Hematopoietic multipotent progenitor cell treated with erythropoietin and hydrocortisone succinate and interleukin-3 and kit ligand, for 6 days (in vitro differentiated cells): ENCODE data around the gene HPCAL1.
"Not testable (repeated sequence)": the region's sequence is repeated elsewhere in the genome, so short reads cannot be mapped to it uniquely, and the experiment has no call there.

Experiments
- DNase-seq: peaks from one replicate; pipeline ENCODE4 v3.0.0-alpha.2; 2015

Gene HPCAL1

GRCh38 chr2:10302479-10303180 lies at the start of gene HPCAL1:
TSS of gene HPCAL1 (plus strand) at chr2:10302904. CDS start at chr2:10419758, 116,854 bp downstream.
- peak; percentile 92 for DNase-seq

GRCh38 chr2:10253596-10254372 lies 48.9 kb upstream of the HPCAL1 start:
- DNase-seq = peak; percentile 83

GRCh38 chr2:10254373-10255188 lies 48.1 kb upstream of the HPCAL1 start:
- peak; percentile 29 for DNase-seq

- DNase-seq = no peak
These were observed 47.3 kb upstream of the HPCAL1 start for GRCh38 chr2:10255189-10256030.

GRCh38 chr2:10256031-10256514 lies 46.6 kb upstream of the HPCAL1 start:
- DNase-seq = no peak

GRCh38 chr2:10256515-10257031 lies 46.1 kb upstream of the HPCAL1 start:
- peak; percentile 70 for DNase-seq

GRCh38 chr2:10257036-10257435 lies 45.7 kb upstream of the HPCAL1 start:
- no peak for DNase-seq

GRCh38 chr2:10257500-10258147 lies 45.1 kb upstream of the HPCAL1 start:
- no peak for DNase-seq

GRCh38 chr2:10258326-10258725 lies 44.4 kb upstream of the HPCAL1 start:
- no peak for DNase-seq

GRCh38 chr2:10258726-10259125 lies 44.0 kb upstream of the HPCAL1 start:
- DNase-seq = no peak

GRCh38 chr2:10260130-10260529 lies 42.6 kb upstream of the HPCAL1 start:
- no peak for DNase-seq

- DNase-seq = not testable (repeated sequence)
These were observed 39.2 kb upstream of the HPCAL1 start for GRCh38 chr2:10263526-10263925.

GRCh38 chr2:10264506-10265328 lies 38.0 kb upstream of the HPCAL1 start:
- no peak for DNase-seq

GRCh38 chr2:10265329-10266132 lies 37.2 kb upstream of the HPCAL1 start:
- no peak for DNase-seq

- DNase-seq = no peak
These were observed 36.5 kb upstream of the HPCAL1 start for GRCh38 chr2:10266133-10266620.

GRCh38 chr2:10267036-10267435 lies 35.7 kb upstream of the HPCAL1 start:
- DNase-seq = no peak

GRCh38 chr2:10267551-10268465 lies 34.9 kb upstream of the HPCAL1 start:
- DNase-seq = no peak

GRCh38 chr2:10269291-10269690 lies 33.4 kb upstream of the HPCAL1 start:
- no peak for DNase-seq
